Esophagus muscularis mucosa (tissue), 4 donors: ENCODE measurements around the gene SHMT2.

Source experiments
- CTCF ChIP-seq, 3 experiments: fragments of 200-600 bp in 2 of 3; fragments of 450-650 bp in 1 of 3; sonication (generic) in 2 of 3; IDR thresholded peaks; one replicate each; pipeline ENCODE4 v1.5.1; 2017 to 2019; ENCODE audit warnings: antibody characterized with exemption in 3 of 3, mild to moderate bottlenecking in 2 of 3, moderate library complexity in 1 of 3
- EP300 ChIP-seq: sonication (generic); formaldehyde crosslinking; IDR thresholded peaks from one replicate; pipeline ENCODE4 v1.6.1; 2017; ENCODE audit warnings: antibody characterized with exemption
- POLR2A ChIP-seq: fragments of 450-650 bp; IDR thresholded peaks from one replicate; pipeline ENCODE4 v1.6.1; 2017; ENCODE audit warnings: antibody characterized with exemption, moderate library complexity, mild to moderate bottlenecking, low read depth
- POLR2AphosphoS5 ChIP-seq, 2 donors: sonication (generic); formaldehyde crosslinking; IDR thresholded peaks; one replicate each; pipeline ENCODE4 v1.6.1; 2017; ENCODE audit warnings: antibody characterized with exemption in 2 of 2

- no peak for TF ChIP-seq CTCF (IDR thresholded peaks at IDR 0.05)
- no peak for TF ChIP-seq EP300
- no peak for TF ChIP-seq POLR2AphosphoS5 (IDR thresholded peaks at IDR 0.05)
- no peak for TF ChIP-seq POLR2A
Observed at GRCh38 chr12:57244312-57244696, 14.8 kb downstream of the SHMT2 start.
